Esophagus squamous epithelium (tissue), 5 donors: Measurements from ENCODE around the gene MAGEA8. TPM values are rescaled to one million over a fixed set of nuclear protein-coding genes. Genes with fewer than 3 reads are reported as not detected.
A peak's percentile ranks its signal among the peaks of the same experiment; 100 is the strongest.
"Not testable (repeated sequence)": the region's sequence is repeated elsewhere in the genome, so short reads cannot be mapped to it uniquely, and the experiment has no call there.

Source experiments
- DNase-seq: peaks from one replicate; lab custom pipeline; 2025; lab: John Stamatoyannopoulos, UW
- H3K27ac ChIP-seq, 4 donors: fragments of 200-600 bp; sonication (generic); one replicate each; pipeline ENCODE4 v1.5.1; 2016 to 2019; ENCODE audit warnings: mild to moderate bottlenecking in 1 of 4
- H3K27me3 ChIP-seq, 4 donors: fragments of 200-600 bp; sonication (generic); 1 replicate in 3 of 4; 2 replicates in 1 of 4; pipeline versions ENCODE4 v1.5.1 to v1.6.0; 2017 to 2021; ENCODE audit warnings: antibody characterized with exemption in 1 of 4
- H3K36me3 ChIP-seq, 3 donors: fragments of 200-600 bp; sonication (generic); one replicate each; pipeline ENCODE4 v1.5.1; 2016 to 2019
- H3K4me1 ChIP-seq, 3 donors: fragments of 200-600 bp; sonication (generic); one replicate each; pipeline ENCODE4 v1.5.1; 2017 to 2019
- H3K4me3 ChIP-seq, 4 donors: fragments of 200-600 bp; sonication (generic); 1 replicate in 3 of 4; 2 replicates in 1 of 4; pipeline ENCODE4 v1.5.1; 2016 to 2019; ENCODE audit warnings: mild to moderate bottlenecking in 2 of 4, moderate library complexity in 1 of 4
- H3K9me3 ChIP-seq, 3 donors: fragments of 200-600 bp; sonication (generic); one replicate each; pipeline ENCODE4 v1.5.1; 2016 to 2019
- CTCF ChIP-seq, 6 experiments: fragments of 450-650 bp in 4 of 6; fragments of 200-600 bp in 2 of 6; sonication (generic) in 2 of 6; IDR thresholded peaks; one replicate each; pipeline ENCODE4 v1.5.1; 2016 to 2019; ENCODE audit warnings: antibody characterized with exemption in 6 of 6, mild to moderate bottlenecking in 4 of 6, moderate library complexity in 4 of 6
- POLR2A ChIP-seq, 4 donors: fragments of 450-650 bp; IDR thresholded peaks; one replicate each; pipeline ENCODE4 v1.6.1; 2017; ENCODE audit warnings: antibody characterized with exemption in 4 of 4, mild to moderate bottlenecking in 4 of 4, moderate library complexity in 3 of 4
- WGBS, 2 donors: methylation state at CpG; one replicate each; pipeline ENCODE4 v1.1.5; 2018; 5-methylcytosine and 5-hydroxymethylcytosine counted together
- intact Hi-C: fragments of 100-400 bp; cut with DNase I; formaldehyde crosslinking; loops from one replicate; pipeline ENCODE4 v1.15.0; 2022
- total RNA-seq, 4 donors: library from RNA; depleted of rRNA; stranded (reverse); fragments of >200 nt; gene quantifications; one replicate each; pipeline ENCODE4 v1.1.0, GENCODE V29; 2016
- donor health status: DM: yes; HTN: yes; CAD: no.

MAGEA8 gene
- not detected for total RNA-seq

- H3K9me3 ChIP-seq, result no peaks in the 10 kb centered on the region
- TF ChIP-seq CTCF (IDR thresholded peaks at IDR 0.05), result no peak
- no peak for TF ChIP-seq POLR2A (IDR thresholded peaks at IDR 0.05)
- DNase-seq, result no peak
Observed at GRCh38 chrX:149881081-149881711, at the start of gene MAGEA8. MAGEA8 (plus strand) TSS chrX:149881183; CDS start chrX:149884273, 3,090 bp downstream.

GRCh38 chrX:149831473-149831872 lies 49.5 kb upstream of the MAGEA8 start:
- Histone ChIP-seq H3K4me3 (no peak overlapping the region), H3K27me3 (no peaks in the 10 kb centered on the region), H3K4me1 (peaks cover 0 to 37% (median 5%) of the 10 kb centered on the region in 3 donors), H3K9me3 (no peaks in the 10 kb centered on the region), H3K27ac (no peak overlapping the region), H3K36me3 (no peaks in the 10 kb centered on the region)
- TF ChIP-seq CTCF (IDR thresholded peaks at IDR 0.05) (no peak), POLR2A (IDR thresholded peaks at IDR 0.05) (no peak)
- DNase-seq, result no peak
- 75 to 76% methylated on average over 2 of the region's 2 CpGs for WGBS, 2 donors
- intact Hi-C loops, result no loop called here

More at GRCh38 chrX:149881081-149881711, at the start of gene MAGEA8:
- H3K36me3 ChIP-seq, result no peaks in the 10 kb centered on the region
- no peak within 1 kb of the TSS for H3K27ac ChIP-seq
- H3K4me3 ChIP-seq, result no peak within 1 kb of the TSS
- intact Hi-C loops, result no loop called here
- WGBS, 2 donors, result 100% methylated on average over 1 of the region's 33 CpGs; no CpG with 5 or more reads in 1 of the 2 donors
- no peaks in the 10 kb centered on the region for H3K4me1 ChIP-seq
- H3K27me3 ChIP-seq, result no peaks in the 10 kb centered on the region

GRCh38 chrX:149836728-149837127 lies 44.3 kb upstream of the MAGEA8 start:
- intact Hi-C loops, H3K4me1 ChIP-seq, H3K4me3 ChIP-seq, DNase-seq, H3K27me3 ChIP-seq, H3K36me3 ChIP-seq, H3K9me3 ChIP-seq: not testable (repeated sequence)
- H3K27ac ChIP-seq, result peak overlapping the region in 1 of 4 donors; percentile 36
- 52 to 72% methylated on average over 5 of the region's 5 CpGs for WGBS, 2 donors

- H3K27ac ChIP-seq, result peak overlapping the region in 2 of 4 donors; percentile 5 to 36
- TF ChIP-seq POLR2A (IDR thresholded peaks at IDR 0.05) (no peak), CTCF (IDR thresholded peaks at IDR 0.05) (no peak)
- no peak overlapping the region for H3K4me3 ChIP-seq
- no peaks in the 10 kb centered on the region for H3K4me1 ChIP-seq
- intact Hi-C loops, result no loop called here
- no peaks in the 10 kb centered on the region for H3K36me3 ChIP-seq
- no peaks in the 10 kb centered on the region for H3K27me3 ChIP-seq
- no peaks in the 10 kb centered on the region for H3K9me3 ChIP-seq
- DNase-seq, result no peak
Observed at GRCh38 chrX:149837167-149837566, 43.8 kb upstream of the MAGEA8 start.

- Histone ChIP-seq H3K9me3 (no peaks in the 10 kb centered on the region), H3K4me1 (no peaks in the 10 kb centered on the region), H3K27ac (peak overlapping the region in 2 of 4 donors; percentile 5 to 36), H3K27me3 (no peaks in the 10 kb centered on the region), H3K4me3 (no peak overlapping the region), H3K36me3 (no peaks in the 10 kb centered on the region)
- intact Hi-C loops, result no loop called here
- DNase-seq, result no peak
- no peak for TF ChIP-seq CTCF (IDR thresholded peaks at IDR 0.05)
- TF ChIP-seq POLR2A (IDR thresholded peaks at IDR 0.05), result no peak
Observed at GRCh38 chrX:149837639-149838038, 43.3 kb upstream of the MAGEA8 start.
